SKM-1 (cell line): ENCODE measurements around the gene MOBP.
"Not testable (repeated sequence)": the region's sequence is repeated elsewhere in the genome, so short reads cannot be mapped to it uniquely, and the experiment has no call there.

Source experiments
- DNase-seq: peaks from one replicate; lab custom pipeline; 2025; ENCODE audit not compliant: unreplicated experiment; lab: John Stamatoyannopoulos, UW

MOBP gene

DNA sequence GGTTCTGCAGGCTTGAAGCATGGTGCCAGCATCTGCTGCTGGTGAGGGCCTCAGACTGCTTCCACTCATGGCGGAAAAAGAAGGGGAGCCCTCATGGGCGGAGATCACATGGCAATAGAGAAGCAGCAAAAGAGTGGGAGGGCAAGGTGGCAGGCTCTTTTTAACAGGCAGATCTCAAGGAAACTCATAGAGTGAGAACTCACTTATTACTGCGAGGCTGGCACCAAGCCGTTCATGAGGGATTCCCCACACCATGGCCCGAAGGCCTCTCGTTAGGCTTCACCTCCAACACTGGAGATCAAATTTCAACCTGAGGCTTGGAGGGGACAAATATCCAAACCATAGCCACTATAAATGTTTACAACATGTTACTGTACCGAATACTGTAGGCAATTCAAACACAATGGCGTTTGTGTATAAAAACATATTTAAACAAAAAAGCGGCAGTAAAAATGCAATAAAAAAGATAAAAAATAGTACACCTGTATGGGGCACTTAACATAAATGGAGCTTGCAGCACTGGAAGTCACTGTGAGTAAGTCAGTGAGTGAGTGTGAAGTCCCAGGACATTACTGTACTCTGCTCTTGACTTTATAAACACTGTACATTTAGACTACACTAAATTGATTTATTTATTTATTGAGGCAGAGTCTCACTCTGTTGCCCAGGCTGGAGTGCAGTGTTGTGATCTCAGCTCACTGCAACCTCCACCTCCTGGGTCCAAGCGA lies 18.8 kb upstream of the MOBP start:
- no peak for DNase-seq

- no peak for DNase-seq
Measured at GRCh38 chr3:39449796-39450195, 17.7 kb upstream of the MOBP start.

GRCh38 chr3:39453134-39453533 lies 14.3 kb upstream of the MOBP start:
- no peak for DNase-seq

- not testable (repeated sequence) for DNase-seq
Measured at GRCh38 chr3:39453872-39454271, 13.6 kb upstream of the MOBP start.

- DNase-seq, result no peak
Measured at GRCh38 chr3:39454591-39455217, 12.8 kb upstream of the MOBP start.

DNA sequence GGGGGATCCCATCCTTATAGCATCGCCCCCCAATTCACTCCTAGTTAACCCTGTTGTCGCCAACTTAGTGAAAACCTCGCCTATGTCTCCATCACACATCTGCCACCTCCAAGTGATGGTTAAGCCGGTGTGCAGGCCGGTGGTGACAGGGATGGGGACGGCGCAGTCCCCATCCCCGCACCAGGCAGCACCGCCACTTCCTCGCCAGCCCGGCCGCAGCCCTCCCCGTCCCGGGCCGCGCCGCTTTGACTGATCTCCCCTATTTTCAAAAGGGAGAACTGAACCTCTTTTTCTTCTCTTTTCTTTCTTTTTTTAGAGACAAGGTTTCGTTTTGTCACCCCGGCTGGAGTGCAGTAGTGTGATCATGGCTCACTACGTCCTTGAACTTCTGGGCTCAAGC lies 11.3 kb upstream of the MOBP start:
- DNase-seq, result no peak

DNA sequence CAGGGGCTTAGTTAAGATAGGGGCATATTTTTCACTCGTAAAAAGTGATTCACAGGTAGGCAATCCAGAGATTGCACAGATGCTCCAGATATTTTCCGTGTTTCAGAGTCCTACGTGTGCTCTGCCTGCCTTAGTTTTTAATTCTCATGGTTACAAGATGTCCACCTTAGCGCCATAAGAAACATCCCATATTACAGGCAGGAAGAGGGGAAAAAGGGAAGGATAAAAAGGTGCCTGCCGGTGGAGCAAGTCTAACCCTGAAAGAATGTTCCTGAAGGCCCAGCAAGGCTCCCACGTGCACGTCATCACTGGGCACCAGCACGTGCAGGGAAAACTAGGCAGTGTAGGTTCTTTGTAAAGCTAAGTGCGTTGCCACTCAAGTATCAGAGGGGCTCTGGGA lies 10.1 kb upstream of the MOBP start:
- no peak for DNase-seq

- not testable (repeated sequence) for DNase-seq
Measured at GRCh38 chr3:39458579-39458978, 8.9 kb upstream of the MOBP start.

GRCh38 chr3:39460677-39461076 lies 6.8 kb upstream of the MOBP start:
- no peak for DNase-seq

DNA sequence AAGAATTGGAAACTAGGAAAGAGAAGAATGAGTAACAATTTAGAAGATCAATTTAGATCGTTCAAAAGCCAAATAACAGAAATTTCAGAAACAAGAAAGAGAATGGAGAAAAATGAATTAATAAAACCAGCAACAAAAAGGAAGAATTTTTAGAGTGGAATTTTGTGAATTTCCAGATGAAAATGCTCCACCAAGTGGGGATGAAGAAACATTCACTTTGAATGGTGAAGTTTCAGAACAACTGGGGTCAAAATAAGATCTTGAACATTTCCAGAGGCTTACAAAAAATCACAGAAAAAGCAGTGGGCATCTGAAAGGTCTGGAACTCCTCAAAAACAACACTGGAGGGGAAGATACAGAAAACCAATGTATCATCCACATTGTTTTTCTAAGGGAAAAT lies 4.2 kb upstream of the MOBP start:
- DNase-seq, result no peak

- no peak for DNase-seq
Measured at GRCh38 chr3:39466988-39467387, 492 bp upstream of the MOBP start.

GRCh38 chr3:39468108-39468436 lies 592 bp downstream of the MOBP start:
- no peak for DNase-seq

- no peak for DNase-seq
Measured at GRCh38 chr3:39469258-39469657, 1.8 kb downstream of the MOBP start.

DNA sequence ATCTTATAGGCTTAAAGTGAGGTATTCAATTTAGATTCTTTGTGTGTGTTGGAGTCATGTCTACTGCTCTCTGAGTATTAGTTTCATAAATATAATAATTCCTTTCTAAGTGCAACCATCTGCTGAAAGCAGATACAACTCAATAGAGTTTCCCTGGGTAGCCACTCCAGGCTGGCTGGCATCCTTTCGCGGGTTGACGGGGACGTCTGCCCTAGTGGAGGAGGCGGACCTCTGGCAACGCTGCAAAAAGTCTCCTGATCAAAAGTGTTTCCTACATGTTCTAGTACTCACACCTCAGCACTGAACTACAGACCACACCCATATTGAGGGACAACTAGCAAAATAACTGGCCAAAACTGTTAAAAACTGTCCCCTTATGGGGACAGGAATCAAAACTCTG lies 2.5 kb downstream of the MOBP start:
- no peak for DNase-seq

GRCh38 chr3:39471652-39472051 lies 4.2 kb downstream of the MOBP start:
- no peak for DNase-seq

- DNase-seq, result no peak
Measured at GRCh38 chr3:39473452-39474125, 6.1 kb downstream of the MOBP start.

- no peak for DNase-seq
Measured at GRCh38 chr3:39474126-39474515, 6.6 kb downstream of the MOBP start.

DNA sequence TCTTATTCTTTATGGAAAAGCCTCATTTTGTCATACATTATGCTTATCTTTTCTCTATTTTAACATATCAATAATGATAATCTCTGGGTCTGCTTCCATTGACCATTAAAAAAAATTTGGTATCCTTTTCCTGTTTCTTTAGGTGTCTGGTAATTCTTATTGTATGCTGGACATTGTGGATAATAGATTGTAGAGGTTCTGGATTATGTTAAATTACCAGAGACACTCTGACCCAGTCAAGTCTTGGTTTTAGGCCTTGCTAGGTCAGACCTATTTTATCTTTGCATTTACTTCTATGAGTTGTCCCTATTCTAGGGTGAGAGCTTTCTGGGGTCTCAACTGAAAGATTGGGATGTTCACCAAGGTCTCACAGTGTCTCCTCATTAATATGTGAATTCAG lies 9.3 kb downstream of the MOBP start:
- DNase-seq, result no peak

DNA sequence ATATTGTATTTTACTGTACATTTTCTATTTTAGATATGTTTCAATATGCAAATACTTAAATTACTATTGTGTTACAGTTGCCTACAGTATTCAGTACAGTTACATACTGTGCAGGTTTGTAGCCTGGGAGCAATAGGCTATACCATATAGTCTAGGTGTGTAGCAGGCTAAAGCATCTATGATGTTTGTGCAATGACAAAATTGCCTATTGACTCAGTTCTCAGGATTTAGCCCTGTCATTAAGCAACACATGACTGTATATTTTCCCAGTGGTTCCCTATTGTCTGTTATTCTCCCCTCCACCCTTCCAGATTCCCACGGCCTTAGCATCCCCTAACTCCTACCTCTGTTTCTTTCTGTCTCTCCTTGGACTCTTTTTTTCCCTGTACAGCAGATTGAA lies 10.7 kb downstream of the MOBP start:
- no peak for DNase-seq

GRCh38 chr3:39479701-39480414 lies 12.4 kb downstream of the MOBP start:
- DNase-seq, result no peak

- DNase-seq, result no peak
Measured at GRCh38 chr3:39485547-39485946, 18.1 kb downstream of the MOBP start.

DNA sequence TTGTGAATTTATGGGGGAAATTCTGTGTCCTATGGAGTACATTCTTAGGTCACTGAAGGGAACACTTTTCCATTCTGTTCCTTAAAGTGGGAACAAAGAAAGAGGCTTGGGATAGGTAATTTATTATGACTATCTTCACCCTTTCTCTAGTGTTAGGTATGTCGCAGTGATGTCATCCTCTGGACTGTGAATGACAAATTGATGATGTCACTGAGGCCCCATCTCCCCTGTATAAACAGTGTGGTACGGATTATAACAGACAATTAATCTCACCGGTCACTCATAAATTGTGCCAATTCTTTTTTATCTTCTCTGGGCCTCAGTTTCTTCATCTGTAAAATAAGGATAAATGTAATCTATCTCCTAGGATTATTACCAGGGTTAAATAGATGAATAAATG lies 23.5 kb downstream of the MOBP start:
- DNase-seq, result no peak
